ENCODE results near the gene FECH.

GRCh38 chr18:57581301-57581934 lies 5.1 kb downstream of the FECH start:
- TF ChIP-seq TRIM25 (IDR thresholded peaks at IDR 0.05; ENCODE audit: borderline replicate concordance) (no peak), ZFX (CRISPR knock-in tag; IDR thresholded peaks at IDR 0.05) (no peak), ESRRA (IDR thresholded peaks at IDR 0.05; ENCODE audit: borderline replicate concordance, low read depth) (no peak), MEF2A (IDR thresholded peaks at IDR 0.05; ENCODE audit: control insufficient read depth, low read depth, low read length) (no peak), FOS (IDR thresholded peaks at IDR 0.05; ENCODE audit: extremely low read depth, insufficient read length) (no peak)
- TF ChIP-seq, protein P1, sequence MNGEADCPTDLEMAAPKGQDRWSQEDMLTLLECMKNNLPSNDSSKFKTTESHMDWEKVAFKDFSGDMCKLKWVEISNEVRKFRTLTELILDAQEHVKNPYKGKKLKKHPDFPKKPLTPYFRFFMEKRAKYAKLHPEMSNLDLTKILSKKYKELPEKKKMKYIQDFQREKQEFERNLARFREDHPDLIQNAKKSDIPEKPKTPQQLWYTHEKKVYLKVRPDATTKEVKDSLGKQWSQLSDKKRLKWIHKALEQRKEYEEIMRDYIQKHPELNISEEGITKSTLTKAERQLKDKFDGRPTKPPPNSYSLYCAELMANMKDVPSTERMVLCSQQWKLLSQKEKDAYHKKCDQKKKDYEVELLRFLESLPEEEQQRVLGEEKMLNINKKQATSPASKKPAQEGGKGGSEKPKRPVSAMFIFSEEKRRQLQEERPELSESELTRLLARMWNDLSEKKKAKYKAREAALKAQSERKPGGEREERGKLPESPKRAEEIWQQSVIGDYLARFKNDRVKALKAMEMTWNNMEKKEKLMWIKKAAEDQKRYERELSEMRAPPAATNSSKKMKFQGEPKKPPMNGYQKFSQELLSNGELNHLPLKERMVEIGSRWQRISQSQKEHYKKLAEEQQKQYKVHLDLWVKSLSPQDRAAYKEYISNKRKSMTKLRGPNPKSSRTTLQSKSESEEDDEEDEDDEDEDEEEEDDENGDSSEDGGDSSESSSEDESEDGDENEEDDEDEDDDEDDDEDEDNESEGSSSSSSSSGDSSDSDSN (IDR thresholded peaks at IDR 0.05; ENCODE audit: borderline replicate concordance in 1 of 2, low read depth in 2 of 2, low read length in 2 of 2), result no peak
